GM12878 (cell line): ENCODE data around the gene PAM16. TPM values are rescaled to one million over a fixed set of nuclear protein-coding genes. Genes with fewer than 3 reads are reported as not detected.

Source experiments
- CREM ChIP-seq: IDR thresholded peaks from 2 replicates; pipeline ENCODE4 v1.6.1; 2014; ENCODE audit warnings: antibody characterized with exemption, low read depth
- E4F1 ChIP-seq: fragments of 450-650 bp; IDR thresholded peaks from 2 replicates; pipeline ENCODE4 v1.6.1; 2018; ENCODE audit warnings: borderline replicate concordance, mild to moderate bottlenecking; ENCODE audit not compliant: partially characterized antibody
- EGR1 ChIP-seq, 2 experiments: IDR thresholded peaks; 1 replicate in 1 of 2; 2 replicates in 1 of 2; pipeline ENCODE4 v1.6.1; 2011 to 2012; ENCODE audit warnings: low read depth in 2 of 2, low read length in 2 of 2, borderline replicate concordance in 1 of 2, mild to moderate bottlenecking in 1 of 2, moderate library complexity in 1 of 2
- ELK1 ChIP-seq: IDR thresholded peaks from 2 replicates; pipeline ENCODE4 v1.6.1; 2012; ENCODE audit warnings: low read depth, low read length, improper control_type of control experiment
- FOXM1 ChIP-seq: IDR thresholded peaks from 2 replicates; pipeline ENCODE4 v1.6.1; 2012; ENCODE audit warnings: low read depth, mild to moderate bottlenecking, inconsistent platforms, low read length, moderate library complexity
- JUND ChIP-seq: IDR thresholded peaks from 2 replicates; pipeline ENCODE4 v1.6.1; 2012; ENCODE audit warnings: low read depth, mild to moderate bottlenecking, low read length, improper control_type of control experiment, moderate library complexity
- MEF2B ChIP-seq: fragments of 450-650 bp; IDR thresholded peaks from 2 replicates; pipeline ENCODE4 v1.6.1; 2018; ENCODE audit warnings: mild to moderate bottlenecking, moderate library complexity; ENCODE audit not compliant: partially characterized antibody, poor library complexity, severe bottlenecking
- PKNOX1 ChIP-seq: fragments of 450-650 bp; IDR thresholded peaks from 2 replicates; pipeline ENCODE4 v1.6.1; 2016; ENCODE audit warnings: mild to moderate bottlenecking
- PRDM15 ChIP-seq: fragments of 450-650 bp; formaldehyde crosslinking; IDR thresholded peaks from 2 replicates; pipeline ENCODE4 v1.4.0; 2020; ENCODE audit warnings: mild to moderate bottlenecking, moderate library complexity
- SIX5 ChIP-seq: IDR thresholded peaks from 2 replicates; pipeline ENCODE4 v1.6.1; 2011; ENCODE audit warnings: mild to moderate bottlenecking, low read depth, low read length, moderate library complexity; ENCODE audit not compliant: severe bottlenecking
- SMARCA5 ChIP-seq: fragments of 450-650 bp; IDR thresholded peaks from 2 replicates; pipeline ENCODE4 v1.6.1; 2017; ENCODE audit warnings: mild to moderate bottlenecking
- SRF ChIP-seq, 2 experiments: IDR thresholded peaks; 2 replicates each; pipeline ENCODE4 v1.6.1; 2011; ENCODE audit warnings: low read depth in 2 of 2, low read length in 2 of 2, mild to moderate bottlenecking in 1 of 2, moderate library complexity in 1 of 2
- WRNIP1 ChIP-seq: IDR thresholded peaks from 2 replicates; pipeline ENCODE4 v1.6.1; 2011; ENCODE audit warnings: low read depth, low read length, improper control_type of control experiment, borderline replicate concordance
- ZNF217 ChIP-seq: fragments of 450-650 bp; IDR thresholded peaks from 2 replicates; pipeline ENCODE4 v1.6.1; 2017; ENCODE audit warnings: antibody characterized with exemption, mild to moderate bottlenecking
- ZNF592 ChIP-seq: fragments of 450-650 bp; IDR thresholded peaks from 2 replicates; pipeline ENCODE4 v1.6.1; 2017; ENCODE audit warnings: mild to moderate bottlenecking, moderate library complexity
- polyA plus RNA-seq, 11 experiments: library from polyadenylated mRNA; depleted of rRNA in 4 of 11; unstranded in 6 of 11; stranded (reverse) in 5 of 11; fragments of >200 nt; fragmentation: Nextera tagmentation in 4 of 11; fragmentation: Illumina TruSeq in 1 of 11; extraction: Ambion mirVana in 4 of 11; extraction: Trizol in 1 of 11; gene quantifications; 1 replicate in 1 of 11; 2 replicates in 10 of 11; pipeline versions ENCODE4 v1.2.1 to v1.2.3, GENCODE V29; 2011 to 2016; ENCODE audit warnings: inconsistent platforms in 2 of 11, missing spikeins in 2 of 11, low read depth in 1 of 11
- total RNA-seq, 4 experiments: library from RNA; depleted of rRNA in 3 of 4; stranded (reverse); fragments of >200 nt in 3 of 4; fragmentation: Illumina TruSeq in 1 of 4; extraction: Trizol in 1 of 4; gene quantifications; 2 replicates each; pipeline versions ENCODE4 v1.2.1 to v1.2.3, GENCODE V29; 2013 to 2021

The PAM16 gene
- total and polyA plus RNA-seq, 10 of the 15 experiments (the other 5 are each of a cell fraction or from before 2014, with no cell fraction given) = 18.5 to 94.3 (median 51.5) TPM

GRCh38 chr16:4313563-4314531, 37.3 kb downstream of the PAM16 start (continued):
- TF ChIP-seq E4F1 (no peak), CREM (no peak), ZNF592 (no peak), WRNIP1 (peak; percentile 100), MEF2B (peak; percentile 55), SMARCA5 (peak; percentile 66; the same call in 1 of the 2 replicates), ELK1 (no peak), SIX5 (no peak), SRF (IDR thresholded peaks at IDR 0.05; ENCODE audit: low read depth in 2 of 2, low read length in 2 of 2) (no peak), JUND (no peak), PRDM15 (no peak), PKNOX1 (no peak), FOXM1 (no peak), EGR1 (IDR thresholded peaks at IDR 0.05; ENCODE audit: borderline replicate concordance in 1 of 2, low read depth in 2 of 2, low read length in 2 of 2) (no peak), ZNF217 (peak; percentile 99)
